Measurements from ENCODE around the gene ZNF526. TPM values are rescaled to one million over a fixed set of nuclear protein-coding genes. Genes with fewer than 3 reads are reported as not detected.
A peak's percentile ranks its signal among the peaks of the same experiment; 100 is the strongest.

The ZNF526 gene
- total and polyA plus RNA-seq, 2 donors from 2014 or later, result 2.6 to 11.6 TPM

DNA sequence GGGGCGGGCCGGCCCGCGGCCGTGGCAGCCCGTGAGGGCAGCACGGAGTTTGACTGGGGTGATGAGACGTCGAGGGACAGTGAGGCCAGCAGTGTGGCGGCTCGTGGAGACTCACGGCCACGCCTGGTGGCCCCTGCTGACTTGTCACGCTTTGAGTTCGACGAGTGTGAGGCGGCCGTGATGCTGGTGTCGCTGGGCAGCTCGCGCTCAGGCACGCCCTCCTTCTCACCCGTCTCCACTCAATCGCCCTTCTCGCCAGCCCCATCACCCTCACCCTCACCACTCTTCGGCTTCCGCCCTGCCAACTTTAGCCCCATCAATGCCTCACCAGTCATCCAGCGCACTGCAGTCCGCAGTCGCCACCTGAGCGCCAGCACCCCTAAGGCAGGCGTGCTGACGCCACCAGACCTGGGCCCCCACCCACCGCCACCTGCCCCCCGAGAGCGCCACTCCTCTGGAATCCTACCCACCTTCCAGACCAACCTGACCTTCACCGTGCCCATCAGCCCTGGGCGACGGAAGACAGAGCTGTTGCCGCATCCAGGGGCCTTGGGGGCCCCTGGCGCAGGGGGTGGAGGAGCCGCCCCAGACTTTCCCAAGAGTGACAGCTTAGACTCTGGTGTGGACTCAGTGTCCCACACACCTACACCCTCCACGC, 53.4 kb downstream of the ZNF526 start:
- no peaks in the 10 kb centered on the region for H3K27me3 ChIP-seq (ENCODE audit: control insufficient read depth, insufficient read depth, low read length)
- no peak overlapping the region for H3K9ac ChIP-seq (ENCODE audit: low read length in 3 of 3)
- FAIRE-seq, result no peak
- no peak overlapping the region for H3K27ac ChIP-seq (ENCODE audit: low read depth in 2 of 2, low read length in 2 of 2)
- H3K36me3 ChIP-seq (ENCODE audit: control insufficient read depth in 2 of 3, insufficient read depth in 3 of 3, low read length in 3 of 3), result peaks cover 0 to 17% (median 6%) of the 10 kb centered on the region in 3 donors
- intact Hi-C loops (cut with DNase I), result no loop called here
- no peak overlapping the region for H3K4me3 ChIP-seq (ENCODE audit: low read length in 3 of 3)
- peak in 1 of 5 donors; percentile 72 for DNase-seq
- no peak for TF ChIP-seq CTCF (IDR thresholded peaks at IDR 0.05; ENCODE audit: borderline replicate concordance, extremely low read depth, insufficient read depth)
- peaks cover 0 to 26% (median 20%) of the 10 kb centered on the region in 3 donors for H3K4me1 ChIP-seq (ENCODE audit: control insufficient read depth in 2 of 3, insufficient read depth in 2 of 3, low read depth in 1 of 3, low read length in 3 of 3)
- H3K9me3 ChIP-seq (ENCODE audit: control insufficient read depth in 2 of 3, insufficient read depth in 1 of 3, low read length in 3 of 3), result no peaks in the 10 kb centered on the region

DNA sequence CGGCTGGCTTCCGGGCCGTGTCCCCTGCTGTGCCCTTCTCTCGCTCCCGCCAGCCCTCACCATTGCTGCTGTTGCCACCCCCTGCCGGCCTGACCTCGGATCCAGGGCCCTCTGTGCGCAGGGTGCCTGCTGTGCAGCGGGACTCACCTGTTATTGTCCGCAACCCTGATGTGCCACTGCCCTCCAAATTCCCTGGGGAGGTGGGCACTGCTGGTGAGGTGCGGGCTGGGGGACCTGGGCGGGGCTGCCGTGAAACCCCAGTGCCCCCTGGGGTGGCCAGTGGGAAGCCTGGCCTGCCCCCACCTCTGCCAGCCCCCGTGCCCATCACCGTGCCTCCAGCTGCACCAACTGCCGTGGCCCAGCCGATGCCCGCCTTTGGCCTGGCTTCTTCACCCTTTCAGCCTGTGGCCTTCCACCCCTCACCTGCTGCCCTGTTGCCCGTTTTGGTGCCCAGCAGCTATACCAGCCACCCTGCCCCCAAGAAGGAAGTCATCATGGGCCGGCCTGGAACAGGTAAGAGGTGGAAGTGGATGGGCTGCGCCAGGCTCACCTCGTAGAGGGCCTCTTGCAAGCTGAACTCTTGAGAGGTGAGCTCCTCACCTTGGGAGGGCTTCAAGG, 54.1 kb downstream of the ZNF526 start:
- no peak overlapping the region for H3K27ac ChIP-seq (ENCODE audit: low read depth in 2 of 2, low read length in 2 of 2)
- no peak overlapping the region for H3K4me3 ChIP-seq (ENCODE audit: low read length in 3 of 3)
- FAIRE-seq (no peak), DNase-seq (peak in 2 of 5 donors; percentile 44 to 74)
- no peak overlapping the region for H3K9ac ChIP-seq (ENCODE audit: low read length in 3 of 3)
- intact Hi-C loops (cut with DNase I), result no loop called here
- no peak for TF ChIP-seq CTCF (IDR thresholded peaks at IDR 0.05; ENCODE audit: borderline replicate concordance, extremely low read depth, insufficient read depth)
- peaks cover 0 to 32% (median 27%) of the 10 kb centered on the region in 3 donors for H3K4me1 ChIP-seq (ENCODE audit: control insufficient read depth in 2 of 3, insufficient read depth in 2 of 3, low read depth in 1 of 3, low read length in 3 of 3)
- peaks cover 0 to 17% (median 6%) of the 10 kb centered on the region in 3 donors for H3K36me3 ChIP-seq (ENCODE audit: control insufficient read depth in 2 of 3, insufficient read depth in 3 of 3, low read length in 3 of 3)
- no peaks in the 10 kb centered on the region for H3K27me3 ChIP-seq (ENCODE audit: control insufficient read depth, insufficient read depth, low read length)
- no peaks in the 10 kb centered on the region for H3K9me3 ChIP-seq (ENCODE audit: control insufficient read depth in 2 of 3, insufficient read depth in 1 of 3, low read length in 3 of 3)

- FAIRE-seq, result no peak
- no peaks in the 10 kb centered on the region for H3K9me3 ChIP-seq (ENCODE audit: control insufficient read depth in 2 of 3, insufficient read depth in 1 of 3, low read length in 3 of 3)
- intact Hi-C loops (cut with DNase I), result no loop called here
- no peak overlapping the region for H3K27ac ChIP-seq (ENCODE audit: low read depth in 2 of 2, low read length in 2 of 2)
- peaks cover 0 to 35% (median 27%) of the 10 kb centered on the region in 3 donors for H3K4me1 ChIP-seq (ENCODE audit: control insufficient read depth in 2 of 3, insufficient read depth in 2 of 3, low read depth in 1 of 3, low read length in 3 of 3)
- H3K4me3 ChIP-seq (ENCODE audit: low read length in 3 of 3), result no peak overlapping the region
- H3K36me3 ChIP-seq (ENCODE audit: control insufficient read depth in 2 of 3, insufficient read depth in 3 of 3, low read length in 3 of 3), result peaks cover 0 to 17% (median 6%) of the 10 kb centered on the region in 3 donors
- DNase-seq, result no peak
- H3K9ac ChIP-seq (ENCODE audit: low read length in 3 of 3), result no peak overlapping the region
- TF ChIP-seq CTCF (IDR thresholded peaks at IDR 0.05; ENCODE audit: borderline replicate concordance, extremely low read depth, insufficient read depth), result no peak
- no peaks in the 10 kb centered on the region for H3K27me3 ChIP-seq (ENCODE audit: control insufficient read depth, insufficient read depth, low read length)
Observed at GRCh38 chr19:42275103-42275502, 55.0 kb downstream of the ZNF526 start.
